Inferior parietal cortex (tissue), 1 donor: ENCODE measurements around the gene ABR.
"Not testable (repeated sequence)": the region's sequence is repeated elsewhere in the genome, so short reads cannot be mapped to it uniquely, and the experiment has no call there.

Source experiments
- DNase-seq: peaks from one replicate; pipeline ENCODE4 v3.0.0-alpha.2; 2016; ENCODE audit errors: extremely low spot score

The ABR gene

DNA sequence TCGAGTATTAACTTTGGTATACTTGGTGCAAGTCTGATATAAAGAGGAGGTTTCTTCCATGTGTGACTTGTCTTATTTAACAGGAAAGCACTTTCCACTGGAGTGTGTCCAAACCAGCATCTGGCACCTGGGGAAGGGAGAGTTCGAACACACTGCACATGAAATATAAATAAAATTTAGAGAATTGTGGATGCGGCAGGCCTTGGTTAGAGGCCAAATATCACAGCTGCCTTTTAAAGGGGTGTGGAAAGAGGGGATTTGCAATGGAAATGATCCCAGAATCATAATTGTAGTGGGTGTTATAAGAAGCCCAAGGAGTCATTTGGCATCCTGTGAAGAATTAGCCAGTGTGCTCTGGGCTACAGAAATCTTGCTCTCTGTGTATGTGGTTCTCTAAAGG lies 195.9 kb downstream of the ABR start:
- no peak for DNase-seq

GRCh38 chr17:981292-981658 lies 198.5 kb downstream of the ABR start:
- DNase-seq: no peak

- DNase-seq: peak; percentile 92
Measured at GRCh38 chr17:980406-981291, 199.1 kb downstream of the ABR start.

GRCh38 chr17:979539-980405 lies 200.0 kb downstream of the ABR start, which contains the start of gene NXN:
Gene NXN, minus strand, starts transcription at chr17:979776.
- no peak for DNase-seq

GRCh38 chr17:979212-979538 lies 200.6 kb downstream of the ABR start:
- DNase-seq: no peak

- no peak for DNase-seq
Measured at GRCh38 chr17:978103-979093, 201.4 kb downstream of the ABR start.

DNA sequence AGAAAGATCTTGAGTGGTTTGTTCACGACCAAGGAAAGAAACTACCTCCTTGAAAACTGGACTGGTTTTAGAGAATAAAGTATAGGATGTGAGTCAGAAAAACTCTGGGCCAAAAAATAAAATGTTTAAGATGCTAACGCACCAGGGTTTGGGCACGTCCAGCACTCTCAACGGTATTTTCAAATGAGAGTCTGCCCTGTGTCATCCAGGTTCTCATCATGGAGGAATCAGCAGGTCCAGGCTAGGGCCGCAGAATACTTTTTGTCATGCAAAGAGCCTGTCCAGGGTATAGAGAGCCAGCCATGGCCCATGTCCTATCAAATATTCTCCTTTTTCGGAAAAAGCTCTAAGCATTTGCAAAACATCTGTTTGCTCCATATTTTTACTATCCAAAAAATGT lies 202.6 kb downstream of the ABR start:
- DNase-seq: no peak

- DNase-seq: no peak
Measured at GRCh38 chr17:976312-976711, 203.5 kb downstream of the ABR start.

- no peak for DNase-seq
Measured at GRCh38 chr17:975371-975915, 204.3 kb downstream of the ABR start.

DNA sequence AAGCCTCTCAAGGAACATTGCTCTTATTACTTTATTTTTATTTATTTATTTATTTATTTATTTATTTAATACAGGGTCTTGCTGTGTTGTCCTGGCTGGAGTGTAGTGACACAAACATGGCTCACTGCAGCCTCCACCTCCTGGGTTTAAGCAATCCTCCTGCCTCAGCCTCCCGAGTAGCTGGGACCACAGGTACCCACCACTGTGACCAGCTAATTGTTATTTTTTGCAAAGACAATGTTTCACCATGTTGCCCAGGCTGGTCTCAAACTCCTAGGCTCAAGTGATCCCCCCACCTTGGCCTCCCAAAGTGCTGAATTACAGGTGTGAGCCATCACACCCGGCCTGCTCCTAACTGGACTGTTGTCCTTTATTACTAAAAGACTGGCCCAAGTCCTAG lies 205.0 kb downstream of the ABR start:
- DNase-seq: not testable (repeated sequence)

DNA sequence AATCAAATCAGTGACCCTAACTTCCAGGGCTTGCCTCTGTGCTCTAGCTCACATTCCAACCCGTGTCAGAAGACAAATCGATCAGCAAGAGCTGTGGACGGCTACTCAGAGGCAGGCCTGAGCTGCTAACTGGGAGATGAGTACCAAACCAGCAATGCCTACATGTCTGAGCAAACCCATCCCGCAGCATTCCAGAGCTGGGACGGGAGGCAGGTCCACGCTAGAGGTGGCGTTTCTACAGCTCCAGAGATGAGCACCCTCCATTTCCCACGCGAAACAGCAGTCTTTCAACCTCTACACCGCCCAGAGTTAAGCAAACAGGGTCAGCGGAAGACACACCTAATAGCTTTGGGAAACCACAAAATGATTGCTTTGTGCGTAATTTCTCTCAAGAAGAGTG lies 206.7 kb downstream of the ABR start:
- no peak for DNase-seq

- not testable (repeated sequence) for DNase-seq
Measured at GRCh38 chr17:971861-972260, 207.9 kb downstream of the ABR start.

DNA sequence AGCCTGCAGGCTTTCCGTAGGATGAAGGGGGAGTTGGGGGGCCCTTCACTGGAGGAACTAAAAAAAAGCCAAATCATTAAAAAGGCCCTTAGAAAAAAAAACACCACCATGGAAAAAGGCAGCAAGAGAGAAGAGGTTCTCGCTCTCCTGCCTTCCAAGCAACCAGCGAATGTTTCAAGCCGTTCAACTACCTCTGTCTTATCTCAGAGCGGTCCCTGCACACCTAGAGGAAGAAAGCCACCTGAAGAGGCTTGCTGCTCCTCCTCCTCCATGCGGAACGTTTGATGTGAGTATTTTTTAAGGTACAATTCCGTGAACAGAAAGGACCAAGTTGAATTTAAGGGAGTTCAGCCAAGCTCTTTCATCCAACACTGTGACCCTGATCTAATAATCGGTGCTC lies 209.4 kb downstream of the ABR start:
- DNase-seq: no peak

DNA sequence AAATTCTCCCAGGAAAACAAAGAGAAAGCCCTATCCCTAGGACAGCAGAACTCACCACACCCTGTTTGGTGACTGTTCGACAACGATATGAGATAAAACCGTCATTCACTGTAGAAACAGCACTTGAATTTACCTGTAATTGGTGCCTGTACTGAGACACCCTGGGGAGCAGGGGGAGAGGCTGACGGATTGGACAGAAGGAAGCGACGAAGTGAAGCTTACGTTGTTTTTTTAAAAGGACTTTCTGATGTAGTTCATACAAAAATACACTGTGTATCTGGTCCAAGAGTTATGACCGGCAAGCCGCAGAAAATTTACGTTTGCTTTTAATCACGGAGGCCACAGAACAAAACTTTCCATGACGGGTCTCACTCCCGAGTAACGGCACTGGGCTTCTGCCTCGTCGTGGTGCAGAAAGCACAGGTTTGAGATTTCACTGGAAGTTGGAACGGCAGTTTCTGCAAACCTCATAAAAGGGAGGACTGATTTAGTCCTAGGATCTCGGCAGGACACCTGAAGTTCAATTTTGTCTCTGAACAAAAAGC lies 209.9 kb downstream of the ABR start:
- no peak for DNase-seq

DNA sequence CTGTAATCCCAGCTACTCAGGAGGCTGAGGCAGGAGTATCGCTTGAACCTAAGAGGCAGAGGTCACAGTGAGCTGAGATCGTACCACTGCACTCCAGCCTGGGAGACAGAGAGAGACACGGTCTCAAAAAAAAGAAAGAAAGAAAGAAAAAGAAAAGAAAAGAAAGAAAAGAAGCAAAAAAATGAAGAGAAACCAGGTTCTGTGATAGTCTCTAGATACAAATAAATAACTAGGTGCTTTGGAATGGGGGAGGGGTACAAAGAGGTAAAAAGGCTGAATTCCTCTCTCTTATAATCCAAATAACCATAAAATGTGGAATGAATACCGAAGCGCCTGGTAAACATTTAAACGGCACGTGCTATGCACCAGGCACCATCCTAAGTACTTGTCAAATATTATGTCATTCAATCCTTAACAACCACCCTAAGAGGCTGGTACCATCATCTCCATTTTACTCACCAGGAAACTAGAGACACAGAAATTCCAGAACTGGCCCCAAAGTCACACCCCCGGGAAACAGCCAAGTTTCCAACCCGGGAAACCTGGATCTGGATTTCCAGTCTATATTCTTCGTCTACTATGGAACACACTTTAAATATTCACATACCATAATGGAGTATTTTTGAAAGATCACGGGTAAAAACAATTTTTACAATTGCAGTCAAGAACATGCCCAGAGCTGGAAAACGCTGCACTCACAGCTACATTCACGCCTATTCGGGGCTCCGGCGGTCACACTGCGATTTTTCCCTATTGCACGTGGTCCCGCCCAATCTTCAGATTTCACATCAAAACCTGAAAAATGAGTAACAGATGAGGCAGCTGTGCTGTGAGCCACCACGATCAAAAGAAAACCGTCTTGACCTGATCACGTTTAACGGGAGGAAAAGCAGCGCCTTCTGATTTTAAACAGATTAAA lies 210.7 kb downstream of the ABR start:
- DNase-seq: no peak

- DNase-seq: no peak
Measured at GRCh38 chr17:967122-967521, 212.7 kb downstream of the ABR start.

DNA sequence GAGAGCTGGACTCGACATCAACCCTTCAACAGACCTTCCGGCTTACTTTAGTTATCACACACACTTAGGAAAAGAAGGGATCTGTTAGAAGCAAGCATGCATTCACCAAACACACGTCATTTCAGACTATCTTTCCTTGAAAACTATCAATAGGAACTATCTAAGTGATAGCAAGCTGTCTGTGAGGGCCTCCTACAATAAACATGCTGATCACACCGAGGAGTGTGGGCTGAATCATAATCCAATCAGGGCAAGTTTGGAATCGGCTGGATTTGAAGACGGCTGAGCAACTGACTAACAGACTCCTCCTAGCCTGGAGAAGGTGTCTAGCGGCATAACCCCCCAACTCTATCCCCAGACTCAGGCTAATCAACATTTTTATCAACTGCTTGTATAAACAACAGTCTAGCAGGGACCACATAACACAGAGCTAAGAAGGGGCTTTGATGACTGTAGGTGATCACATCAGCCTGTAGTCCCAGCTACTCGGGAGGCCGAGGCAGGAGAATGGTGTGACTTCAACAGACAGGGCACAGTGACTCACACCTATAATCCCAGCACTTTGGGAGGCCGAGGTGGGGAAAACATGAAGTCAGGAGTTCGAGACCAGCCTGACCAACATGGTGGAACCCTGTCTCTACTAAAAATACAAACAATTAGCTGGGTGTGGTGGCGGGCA lies 214.3 kb downstream of the ABR start:
- no peak for DNase-seq

- DNase-seq: no peak
Measured at GRCh38 chr17:964876-965275, 214.9 kb downstream of the ABR start.

GRCh38 chr17:962670-963069 lies 217.1 kb downstream of the ABR start:
- no peak for DNase-seq

DNA sequence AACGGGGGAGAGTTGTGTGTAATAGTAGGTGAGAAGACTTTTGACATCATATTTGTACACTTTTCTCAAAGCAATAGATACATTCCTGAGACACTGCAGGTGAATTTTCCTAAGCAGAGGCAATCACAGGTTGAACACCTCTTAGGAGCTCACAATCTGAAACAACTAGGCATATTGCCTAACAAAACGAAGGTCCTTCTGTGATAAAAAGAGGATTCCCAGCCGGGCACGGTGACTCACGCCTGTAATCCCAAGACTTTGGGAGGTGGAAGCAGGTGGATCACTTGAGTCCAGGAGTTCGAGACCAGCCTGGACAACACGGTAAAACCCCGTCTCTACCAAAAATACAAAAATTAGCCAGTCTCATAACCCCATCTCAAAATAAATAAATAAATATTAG lies 217.6 kb downstream of the ABR start:
- no peak for DNase-seq
